8988T (cell line): ENCODE measurements around the gene CCDC141.

Source experiments
- DNase-seq: peaks from one replicate; pipeline ENCODE4 v3.0.0; 2011

CCDC141 gene

GRCh38 chr2:178863856-178864620 lies 185.9 kb downstream of the CCDC141 start:
- DNase-seq: no peak

GRCh38 chr2:178863130-178863855 lies 186.6 kb downstream of the CCDC141 start:
- DNase-seq: no peak

- no peak for DNase-seq
These were observed 189.4 kb downstream of the CCDC141 start for GRCh38 chr2:178860551-178860950.

GRCh38 chr2:178859730-178860129 lies 190.2 kb downstream of the CCDC141 start:
- no peak for DNase-seq

- DNase-seq: no peak
These were observed 190.9 kb downstream of the CCDC141 start for GRCh38 chr2:178858896-178859625.

GRCh38 chr2:178855151-178855550 lies 194.8 kb downstream of the CCDC141 start:
- DNase-seq: no peak

GRCh38 chr2:178848335-178848734 lies 201.6 kb downstream of the CCDC141 start:
- DNase-seq: no peak

GRCh38 chr2:178846458-178846802 lies 203.5 kb downstream of the CCDC141 start:
- DNase-seq: no peak

- DNase-seq: no peak
These were observed 204.1 kb downstream of the CCDC141 start for GRCh38 chr2:178845566-178846457.

- DNase-seq: no peak
These were observed 205.2 kb downstream of the CCDC141 start for GRCh38 chr2:178844701-178845100.

GRCh38 chr2:178844269-178844668 lies 205.7 kb downstream of the CCDC141 start:
- no peak for DNase-seq

- DNase-seq: no peak
These were observed 206.2 kb downstream of the CCDC141 start for GRCh38 chr2:178843697-178844096.

GRCh38 chr2:178836807-178837206 lies 213.1 kb downstream of the CCDC141 start:
- DNase-seq: no peak

- no peak for DNase-seq
These were observed 215.9 kb downstream of the CCDC141 start for GRCh38 chr2:178834086-178834485.

GRCh38 chr2:178833382-178833781 lies 216.6 kb downstream of the CCDC141 start:
- no peak for DNase-seq

- no peak for DNase-seq
These were observed 219.5 kb downstream of the CCDC141 start for GRCh38 chr2:178830451-178830850.

- DNase-seq: no peak
These were observed 220.0 kb downstream of the CCDC141 start for GRCh38 chr2:178829981-178830380.

- DNase-seq: no peak
These were observed 220.5 kb downstream of the CCDC141 start for GRCh38 chr2:178829299-178829960.

- DNase-seq: no peak
These were observed 221.5 kb downstream of the CCDC141 start for GRCh38 chr2:178828486-178828881.

GRCh38 chr2:178827739-178828485 lies 222.0 kb downstream of the CCDC141 start:
- no peak for DNase-seq

GRCh38 chr2:178827111-178827510 lies 222.8 kb downstream of the CCDC141 start:
- DNase-seq: no peak
